Pancreas (tissue), 10 donors: Measurements from ENCODE around the gene FAF1. TPM values are rescaled to one million over a fixed set of nuclear protein-coding genes. Genes with fewer than 3 reads are reported as not detected.

Experiments
- ATAC-seq, 4 donors: fragments of 200-7000 bp; cut with Tn5 transposase; one replicate each; pipeline versions ENCODE4 v1.8.0 to v1.9.1; 2020; ENCODE audit warnings: mild to moderate bottlenecking in 4 of 4, moderate library complexity in 4 of 4
- DNase-seq, 6 donors: peaks; one replicate each; pipeline ENCODE4 v3.0.0-alpha.2; 2020
- FAIRE-seq: peaks from 2 replicates; lab custom pipeline; 2012; peaks lifted over from hg19 to GRCh38; lab: Jason Lieb, UNC
- H3K27ac ChIP-seq, 4 donors: fragments of 200-600 bp; sonication (generic); 1 replicate in 3 of 4; 2 replicates in 1 of 4; pipeline versions ENCODE4 v1.5.0 to v1.8.0; 2020
- H3K27me3 ChIP-seq, 4 donors: fragments of 200-600 bp; one replicate each; pipeline ENCODE4 v1.8.0; 2021
- H3K36me3 ChIP-seq, 3 donors: fragments of 200-600 bp; sonication (generic) in 1 of 3; one replicate each; pipeline versions ENCODE4 v1.5.0 to v1.8.0; 2020 to 2021
- H3K4me1 ChIP-seq, 3 donors: fragments of 200-600 bp; one replicate each; pipeline ENCODE4 v1.8.0; 2021
- H3K4me3 ChIP-seq, 4 donors: fragments of 200-600 bp; sonication (generic) in 2 of 4; one replicate each; pipeline versions ENCODE4 v1.5.0 to v1.8.0; 2020 to 2021
- H3K9me3 ChIP-seq, 4 donors: fragments of 200-600 bp; one replicate each; pipeline ENCODE4 v1.8.0; 2021
- CTCF ChIP-seq, 4 donors: fragments of 200-600 bp; sonication (generic) in 3 of 4; IDR thresholded peaks; one replicate each; pipeline versions ENCODE4 v1.5.0 to v1.8.0; 2021; ENCODE audit warnings: antibody characterized with exemption in 4 of 4
- WGBS, 2 donors: extraction: QIAGEN DNeasy Blood & Tissue Kit; methylation state at CpG; one replicate each; pipeline ENCODE4 v1.1.7; 2013; 5-methylcytosine and 5-hydroxymethylcytosine counted together
- intact Hi-C, 3 donors: fragments of 100-400 bp; cut with DNase I; formaldehyde crosslinking; loops; one replicate each; pipeline versions ENCODE4 v1.11.1 to v1.14.2; 2022
- polyA plus RNA-seq, 2 donors: library from polyadenylated mRNA; stranded (reverse); fragments of 200-250 nt; gene quantifications; one replicate each; pipeline ENCODE4 v1.2.3, GENCODE V29; 2013
- total RNA-seq, 6 donors: library from RNA; stranded (reverse); fragmentation: NEBNext Ultra II Directional in 4 of 6; extraction: Animal tissue kit (Norgen Biotek cat#: 25700) in 4 of 6; gene quantifications; one replicate each; pipeline versions ENCODE4 v1.2.1 to v1.2.4, GENCODE V29; 2021 to 2023
- donor health status: healthy with polysubstance abuse.
- donor health status: DM: no; HTN: no; CAD: no; lungs with moderate emphysema.
- donor health status: DM: no; HTN: no; CAD: no.
- donor health status: control.
- donor health status: control.
- donor health status: Bipolar disorder and iron deficiency.
- donor health status: DM: yes; HTN: yes; CAD: no.
- donor health status: DM: no; HTN: no; CAD: no.
- donor health status: DM: no; HTN: no; CAD: no.
- donor health status: DM: yes; HTN: yes; CAD: no.

Gene FAF1
- total and polyA plus RNA-seq, 8 donors: 13.9 to 46.6 (median 37.6) TPM

DNA sequence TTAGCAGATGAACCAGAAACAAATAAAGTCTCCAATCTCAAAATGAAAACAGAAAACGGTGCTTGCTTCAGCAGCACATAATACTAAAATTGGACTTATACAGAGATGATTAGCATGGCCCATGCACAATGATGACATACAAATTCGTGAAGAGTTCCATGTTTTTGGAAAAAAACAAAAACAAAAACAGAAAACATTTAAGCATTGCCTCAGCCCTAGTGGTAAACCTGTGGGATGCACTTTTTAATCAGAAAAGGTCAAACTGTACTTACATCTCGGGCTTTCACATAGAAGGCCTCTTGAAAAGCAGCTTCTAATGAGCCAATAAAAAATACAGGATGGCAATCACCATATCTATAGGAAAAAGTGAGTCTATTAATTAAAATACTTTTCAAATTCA lies 377.7 kb downstream of the FAF1 start:
- intact Hi-C loops: no loop called here
- Histone ChIP-seq H3K27ac (no peak overlapping the region), H3K27me3 (no peaks in the 10 kb centered on the region), H3K36me3 (peaks cover 0 to 15% (median 0%) of the 10 kb centered on the region in 3 donors), H3K4me1 (no peaks in the 10 kb centered on the region), H3K4me3 (no peak overlapping the region), H3K9me3 (no peaks in the 10 kb centered on the region)
- no peak for TF ChIP-seq CTCF (IDR thresholded peaks at IDR 0.05)
- DNase-seq (no peak), ATAC-seq (no peak), FAIRE-seq (no peak)
- WGBS, 2 donors: 91 to 92% methylated on average over 3 of the region's 3 CpGs

DNA sequence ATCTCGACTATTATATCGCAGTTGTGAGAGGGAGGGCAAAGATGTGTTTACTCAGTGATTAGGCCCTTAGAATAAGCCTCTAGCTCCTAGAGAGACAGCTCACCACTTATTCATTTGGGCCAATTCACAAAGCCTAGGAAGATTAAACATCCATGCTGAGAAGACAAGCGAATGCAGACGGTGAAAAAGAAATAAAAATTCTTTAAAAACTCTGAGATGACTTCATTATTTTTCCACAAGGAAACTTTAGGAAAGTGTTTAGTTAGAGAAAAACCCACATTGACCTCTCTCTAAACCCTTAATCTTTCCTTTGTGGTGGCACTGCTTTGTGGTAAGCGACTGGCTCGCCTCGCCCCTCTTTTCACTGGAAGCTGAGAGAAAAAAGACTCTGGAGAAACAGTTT lies 390.0 kb downstream of the FAF1 start:
- Histone ChIP-seq H3K4me1 (no peaks in the 10 kb centered on the region), H3K27me3 (no peaks in the 10 kb centered on the region), H3K9me3 (no peaks in the 10 kb centered on the region), H3K4me3 (no peak overlapping the region), H3K36me3 (peaks cover 0 to 11% (median 0%) of the 10 kb centered on the region in 3 donors), H3K27ac (no peak overlapping the region)
- DNase-seq (no peak), FAIRE-seq (no peak), ATAC-seq (no peak)
- TF ChIP-seq CTCF (IDR thresholded peaks at IDR 0.05): no peak
- WGBS, 2 donors: 77 to 79% methylated on average over 7 of the region's 7 CpGs
- intact Hi-C loops: no loop called here

DNA sequence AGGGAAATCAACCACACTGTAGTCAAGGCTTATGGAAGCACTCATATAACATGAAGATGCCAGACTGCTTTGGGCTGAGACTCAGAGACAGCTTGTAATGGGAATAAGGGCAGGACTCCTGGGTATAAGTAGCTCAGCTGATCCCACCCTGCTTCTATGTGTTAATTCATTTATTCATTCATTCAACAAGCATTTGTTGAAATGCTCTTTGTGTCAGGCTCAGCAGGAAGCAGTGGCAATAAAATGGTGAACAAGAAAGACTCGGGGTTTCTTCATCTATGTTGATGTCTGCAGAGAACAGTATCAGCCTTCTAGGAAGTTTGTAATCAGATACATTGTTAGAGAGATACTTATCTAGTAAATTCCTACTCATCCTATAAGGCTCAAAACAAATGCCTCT lies 391.3 kb downstream of the FAF1 start:
- H3K4me1 ChIP-seq: no peaks in the 10 kb centered on the region
- ATAC-seq (no peak), FAIRE-seq (no peak), DNase-seq (no peak)
- H3K4me3 ChIP-seq: no peak overlapping the region
- H3K36me3 ChIP-seq: peaks cover 0 to 11% (median 0%) of the 10 kb centered on the region in 3 donors
- 97 to 100% methylated on average over 1 of the region's 1 CpG for WGBS, 2 donors
- H3K9me3 ChIP-seq: no peaks in the 10 kb centered on the region
- intact Hi-C loops: no loop called here
- no peak overlapping the region for H3K27ac ChIP-seq
- H3K27me3 ChIP-seq: no peaks in the 10 kb centered on the region
- no peak for TF ChIP-seq CTCF (IDR thresholded peaks at IDR 0.05)

- DNase-seq (no peak), ATAC-seq (no peak), FAIRE-seq (no peak)
- WGBS, 2 donors: 96 to 98% methylated on average over 2 of the region's 2 CpGs
- intact Hi-C loops: no loop called here
- Histone ChIP-seq H3K27me3 (no peaks in the 10 kb centered on the region), H3K9me3 (no peaks in the 10 kb centered on the region), H3K36me3 (peaks cover 0 to 17% (median 0%) of the 10 kb centered on the region in 3 donors), H3K4me3 (no peak overlapping the region), H3K27ac (no peak overlapping the region), H3K4me1 (no peaks in the 10 kb centered on the region)
- no peak for TF ChIP-seq CTCF (IDR thresholded peaks at IDR 0.05)
Observed at GRCh38 chr1:50566405-50566804, 393.7 kb downstream of the FAF1 start.

DNA sequence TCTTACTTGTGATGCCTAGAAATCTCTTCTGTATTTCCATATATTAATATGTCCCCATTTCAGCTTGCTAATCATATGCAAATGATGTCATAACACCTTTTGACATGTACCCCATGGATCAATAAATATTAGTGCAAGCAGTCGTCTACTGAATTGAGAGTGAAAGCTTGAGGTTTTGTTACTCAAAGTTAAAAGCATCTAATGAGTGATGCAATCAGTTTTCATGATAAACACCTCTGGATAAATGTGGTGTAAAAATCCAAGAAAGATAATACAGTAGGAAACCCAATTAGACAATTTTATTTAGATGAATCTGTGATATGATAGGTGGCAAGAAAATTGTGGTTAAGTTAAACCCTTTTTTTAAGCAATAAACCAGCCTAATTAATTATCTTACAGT lies 395.6 kb downstream of the FAF1 start:
- DNase-seq: no peak
- intact Hi-C loops: no loop called here

More for the DNA sequence above, 395.6 kb downstream of the FAF1 start:
- no peaks in the 10 kb centered on the region for H3K27me3 ChIP-seq
- FAIRE-seq: no peak
- no peak for ATAC-seq
- no peaks in the 10 kb centered on the region for H3K9me3 ChIP-seq
- no peak overlapping the region for H3K4me3 ChIP-seq
- H3K4me1 ChIP-seq: no peaks in the 10 kb centered on the region
- peaks cover 0 to 17% (median 0%) of the 10 kb centered on the region in 3 donors for H3K36me3 ChIP-seq
- H3K27ac ChIP-seq: no peak overlapping the region
- TF ChIP-seq CTCF (IDR thresholded peaks at IDR 0.05): no peak
- 77 to 92% methylated on average over 1 of the region's 1 CpG for WGBS, 2 donors
